GM10266 (cell line): ENCODE measurements around the gene SPNS2.

Source experiments
- DNase-seq: peaks from one replicate; pipeline ENCODE4 v3.0.0; 2012; ENCODE audit errors: extremely low spot score
- TF ChIP-seq, protein P1 (sequence below): IDR thresholded peaks from 2 replicates; pipeline ENCODE4 v1.5.1; 2012; ENCODE audit warnings: mild to moderate bottlenecking, low read depth; ENCODE audit not compliant: control insufficient read depth, insufficient read depth; ENCODE audit errors: missing control alignments

SPNS2 gene

DNA sequence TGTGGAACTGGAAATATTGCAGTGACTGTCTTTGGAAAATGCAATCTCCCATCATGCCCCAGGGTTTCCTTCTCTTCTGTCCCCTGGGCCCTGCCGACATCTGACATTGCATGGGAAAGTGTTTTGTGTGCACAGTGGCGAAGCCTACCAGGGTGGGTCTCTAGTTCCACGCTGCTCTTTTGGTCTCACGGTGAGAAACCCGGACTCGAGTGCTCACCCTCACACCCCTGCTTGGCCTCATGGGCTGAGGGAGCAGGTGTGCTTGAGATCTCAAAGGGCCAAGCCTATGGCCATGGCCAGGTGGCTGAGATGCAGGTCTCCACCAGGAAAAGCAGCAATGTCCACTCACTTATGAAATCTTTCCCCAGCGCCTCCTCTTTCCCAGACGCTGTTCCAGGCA is 32.9 kb upstream of the SPNS2 start:
- TF ChIP-seq, protein P1, sequence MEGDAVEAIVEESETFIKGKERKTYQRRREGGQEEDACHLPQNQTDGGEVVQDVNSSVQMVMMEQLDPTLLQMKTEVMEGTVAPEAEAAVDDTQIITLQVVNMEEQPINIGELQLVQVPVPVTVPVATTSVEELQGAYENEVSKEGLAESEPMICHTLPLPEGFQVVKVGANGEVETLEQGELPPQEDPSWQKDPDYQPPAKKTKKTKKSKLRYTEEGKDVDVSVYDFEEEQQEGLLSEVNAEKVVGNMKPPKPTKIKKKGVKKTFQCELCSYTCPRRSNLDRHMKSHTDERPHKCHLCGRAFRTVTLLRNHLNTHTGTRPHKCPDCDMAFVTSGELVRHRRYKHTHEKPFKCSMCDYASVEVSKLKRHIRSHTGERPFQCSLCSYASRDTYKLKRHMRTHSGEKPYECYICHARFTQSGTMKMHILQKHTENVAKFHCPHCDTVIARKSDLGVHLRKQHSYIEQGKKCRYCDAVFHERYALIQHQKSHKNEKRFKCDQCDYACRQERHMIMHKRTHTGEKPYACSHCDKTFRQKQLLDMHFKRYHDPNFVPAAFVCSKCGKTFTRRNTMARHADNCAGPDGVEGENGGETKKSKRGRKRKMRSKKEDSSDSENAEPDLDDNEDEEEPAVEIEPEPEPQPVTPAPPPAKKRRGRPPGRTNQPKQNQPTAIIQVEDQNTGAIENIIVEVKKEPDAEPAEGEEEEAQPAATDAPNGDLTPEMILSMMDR, result no peak
- DNase-seq, result no peak

DNA sequence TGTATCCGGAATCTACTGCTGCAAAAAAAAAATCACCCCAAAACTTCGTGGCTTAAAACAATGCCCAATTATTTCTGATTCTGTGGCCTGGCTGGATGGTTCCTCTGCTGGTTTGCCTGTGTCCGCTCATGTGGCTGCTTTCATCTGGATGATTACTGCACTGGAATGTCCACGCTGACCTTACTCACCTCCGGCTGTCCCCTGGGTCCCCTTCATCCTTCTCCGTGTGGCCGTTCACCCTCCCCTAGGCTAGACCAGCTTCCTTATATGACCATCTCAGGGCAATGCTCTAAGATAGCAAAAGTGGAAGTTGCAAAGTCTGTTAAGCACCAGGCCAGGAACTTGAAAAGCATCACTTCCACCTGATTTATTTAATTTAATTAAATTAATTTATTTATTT is 31.4 kb upstream of the SPNS2 start:
- DNase-seq, result no peak
- TF ChIP-seq, protein P1, result no peak

DNA sequence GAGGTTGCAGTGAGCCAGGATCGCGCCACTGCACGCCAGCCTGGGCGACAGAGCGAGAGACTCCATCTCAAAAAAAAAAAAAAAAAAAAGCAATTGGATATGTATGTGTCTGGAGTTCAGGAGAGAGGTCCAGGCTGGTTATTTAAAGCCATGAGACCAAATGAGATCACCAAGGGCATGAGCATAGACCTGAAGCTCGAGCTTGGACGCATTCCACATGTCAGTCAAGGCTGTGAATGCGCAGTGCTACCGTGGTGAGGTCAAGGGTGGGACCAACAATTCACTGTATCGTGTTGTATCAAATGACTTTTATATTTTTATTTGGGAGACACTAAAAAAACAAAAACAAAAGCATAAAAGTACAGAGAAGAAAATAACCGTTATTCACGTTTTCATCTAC is 29.1 kb upstream of the SPNS2 start:
- DNase-seq, result no peak
- TF ChIP-seq, protein P1, result no peak

DNA sequence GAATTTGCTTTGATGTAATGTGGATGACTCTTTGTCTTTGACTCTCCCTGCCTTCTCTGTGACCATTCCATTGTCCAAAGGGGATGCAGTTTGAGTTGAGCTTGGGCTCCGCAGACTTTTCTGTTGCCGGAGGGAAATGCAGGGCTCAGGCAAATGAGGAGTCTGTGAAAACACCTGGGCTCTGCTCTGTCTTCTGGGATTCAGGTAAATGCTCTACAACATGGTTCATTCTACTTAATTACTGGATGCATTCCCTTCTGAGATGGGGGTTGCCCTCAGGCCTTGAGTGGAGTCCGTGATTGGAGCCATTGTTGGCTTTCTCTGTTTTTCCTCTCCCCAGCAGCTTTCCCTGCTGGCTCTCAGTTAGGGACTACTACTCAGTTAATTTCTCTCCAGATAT is 26.4 kb upstream of the SPNS2 start:
- TF ChIP-seq, protein P1, result no peak
- DNase-seq, result no peak

DNA sequence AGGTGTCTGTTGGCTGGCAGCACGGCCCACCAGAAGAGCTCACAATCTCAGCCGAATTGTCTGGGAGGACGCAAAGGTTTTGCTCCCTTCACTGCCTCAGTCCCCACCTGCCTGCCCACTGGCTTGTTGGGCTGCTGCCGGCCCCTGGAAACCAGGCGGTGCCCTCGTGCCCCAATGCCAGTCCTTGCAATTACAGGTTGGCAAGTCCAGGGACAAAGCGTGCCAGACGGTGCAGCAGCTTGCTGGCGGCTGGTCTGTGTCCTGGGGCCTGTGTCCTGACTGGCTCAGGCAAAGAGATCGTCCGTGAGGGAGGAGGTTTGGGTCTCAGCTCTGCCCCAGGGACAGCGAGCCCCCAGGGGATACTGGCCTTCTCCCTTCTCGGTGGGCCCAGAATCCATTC is 24.6 kb upstream of the SPNS2 start:
- DNase-seq, result no peak
- TF ChIP-seq, protein P1, result no peak

DNA sequence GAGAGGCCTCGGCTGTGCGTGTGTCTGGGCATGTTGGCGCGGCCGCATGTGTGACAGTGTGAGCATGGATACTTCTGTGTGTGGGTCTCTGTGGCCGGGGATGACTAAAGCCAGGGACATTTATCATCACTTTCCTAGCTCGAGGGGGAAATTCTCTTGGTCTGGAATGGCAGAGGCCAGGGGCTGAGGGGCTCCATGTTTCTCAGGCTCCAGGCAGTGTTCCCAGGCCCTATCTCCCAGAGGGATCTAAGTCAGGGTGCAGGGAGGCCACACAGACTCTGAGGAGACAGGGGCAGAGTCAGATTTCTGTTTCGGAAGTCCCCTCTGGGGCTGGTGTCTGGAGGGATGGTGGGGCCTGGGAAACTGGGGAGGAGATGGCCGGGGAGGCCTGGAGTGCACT is 23.7 kb upstream of the SPNS2 start:
- DNase-seq, result no peak
- TF ChIP-seq, protein P1, result no peak

DNA sequence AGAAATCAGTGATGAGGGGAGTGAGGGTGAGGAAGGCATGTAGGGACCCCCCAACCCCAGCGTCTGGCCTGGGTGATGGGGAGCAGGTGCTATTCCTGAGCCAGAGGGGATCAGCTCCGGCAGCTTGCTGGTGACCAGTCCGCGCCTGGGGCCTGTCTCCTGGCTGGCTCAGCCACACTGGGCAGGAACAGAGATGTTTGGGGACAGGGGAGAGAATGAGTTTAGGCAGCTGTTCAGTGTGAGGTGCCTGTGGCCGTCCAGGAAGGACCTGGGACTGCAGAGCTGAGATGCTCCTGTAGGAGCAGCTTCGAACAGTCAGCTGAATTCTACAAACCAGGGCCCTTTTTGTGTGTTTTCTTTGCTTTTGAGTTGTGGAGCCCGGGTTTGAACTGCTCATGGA is 23.2 kb upstream of the SPNS2 start:
- TF ChIP-seq, protein P1, result no peak
- DNase-seq, result no peak
